IPS-15b (cell line): ENCODE measurements around the gene MLYCD.

Experiments used
- H3K27me3 ChIP-seq: one replicate; pipeline ENCODE4 v1.6.1; 2013; ENCODE audit warnings: low read length; ENCODE audit not compliant: control insufficient read depth, insufficient read depth
- H3K36me3 ChIP-seq: one replicate; pipeline ENCODE4 v1.6.1; 2013; ENCODE audit warnings: low read length; ENCODE audit not compliant: control insufficient read depth, insufficient read depth
- H3K4me1 ChIP-seq: one replicate; pipeline ENCODE4 v1.6.1; 2013; ENCODE audit warnings: mild to moderate bottlenecking, low read length; ENCODE audit not compliant: control insufficient read depth, insufficient read depth
- H3K4me3 ChIP-seq: one replicate; pipeline ENCODE4 v1.5.1; 2013; ENCODE audit warnings: low read depth, low read length
- H3K9ac ChIP-seq: one replicate; pipeline ENCODE4 v1.6.1; 2013; ENCODE audit warnings: low read depth, mild to moderate bottlenecking, low read length
- H3K9me3 ChIP-seq: one replicate; pipeline ENCODE4 v1.6.1; 2013; ENCODE audit warnings: mild to moderate bottlenecking, low read length; ENCODE audit not compliant: control insufficient read depth, insufficient read depth

MLYCD gene

GRCh38 chr16:83972256-83973008 lies 73.5 kb downstream of the MLYCD start:
- Histone ChIP-seq H3K4me3 (no peak overlapping the region), H3K9ac (no peak overlapping the region)

DNA sequence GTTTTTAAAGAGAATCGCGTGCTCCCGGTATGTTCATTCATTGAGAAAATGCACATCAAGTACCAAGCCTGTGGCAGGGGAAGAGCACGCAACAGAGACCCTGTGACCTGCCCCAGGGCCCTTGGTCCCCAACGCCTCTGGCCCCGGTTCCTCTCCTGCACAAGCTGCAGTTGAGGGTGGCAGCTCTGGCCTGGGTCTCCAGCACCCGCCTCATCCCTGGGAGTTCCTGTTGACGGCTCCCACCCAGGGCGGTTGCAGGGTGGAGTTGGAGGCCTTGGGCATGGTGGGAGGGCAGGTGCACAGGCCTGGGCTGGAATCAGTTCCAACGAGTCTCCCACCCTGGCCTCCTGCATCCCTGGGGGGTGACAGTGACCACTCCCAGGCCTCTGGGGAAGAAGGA lies 74.2 kb downstream of the MLYCD start:
- H3K4me3 ChIP-seq: no peak overlapping the region
- H3K9me3 ChIP-seq: no peaks in the 10 kb centered on the region
- H3K36me3 ChIP-seq: no peaks in the 10 kb centered on the region
- H3K9ac ChIP-seq: no peak overlapping the region
- H3K4me1 ChIP-seq: no peaks in the 10 kb centered on the region
- peaks cover 5% of the 10 kb centered on the region for H3K27me3 ChIP-seq

More at GRCh38 chr16:83972256-83973008, 73.5 kb downstream of the MLYCD start:
- Histone ChIP-seq H3K9me3 (no peaks in the 10 kb centered on the region), H3K4me1 (no peaks in the 10 kb centered on the region), H3K27me3 (peaks cover 5% of the 10 kb centered on the region), H3K36me3 (no peaks in the 10 kb centered on the region)

- H3K9ac ChIP-seq: no peak overlapping the region
- peaks cover 5% of the 10 kb centered on the region for H3K27me3 ChIP-seq
- H3K4me3 ChIP-seq: no peak overlapping the region
- H3K36me3 ChIP-seq: no peaks in the 10 kb centered on the region
- H3K4me1 ChIP-seq: no peaks in the 10 kb centered on the region
- no peaks in the 10 kb centered on the region for H3K9me3 ChIP-seq
These were observed 74.9 kb downstream of the MLYCD start for GRCh38 chr16:83973581-83974385.

DNA sequence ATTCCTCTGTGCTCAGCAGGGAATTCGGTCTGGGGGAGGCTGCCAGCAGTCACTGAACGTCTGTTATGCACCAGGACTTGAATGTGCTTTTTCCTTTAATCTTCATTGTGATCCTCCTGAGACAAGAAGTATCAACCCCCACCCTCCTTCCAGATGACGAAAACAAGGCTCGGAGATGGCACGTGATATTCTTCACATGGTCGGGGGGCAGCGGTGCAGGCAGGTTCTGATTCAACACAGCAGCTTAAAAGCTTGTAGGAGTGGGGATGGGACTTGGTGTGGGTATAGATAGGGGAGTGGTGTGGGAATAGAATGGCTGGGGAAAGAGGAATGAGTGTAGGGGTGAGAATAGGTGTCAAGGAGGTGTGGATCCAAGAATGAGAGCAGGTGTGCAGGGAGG lies 75.6 kb downstream of the MLYCD start:
- H3K4me3 ChIP-seq: no peak overlapping the region
- H3K9ac ChIP-seq: no peak overlapping the region
- H3K27me3 ChIP-seq: peaks cover 2% of the 10 kb centered on the region
- H3K4me1 ChIP-seq: peaks cover 4% of the 10 kb centered on the region
- H3K36me3 ChIP-seq: no peaks in the 10 kb centered on the region
- H3K9me3 ChIP-seq: no peaks in the 10 kb centered on the region

DNA sequence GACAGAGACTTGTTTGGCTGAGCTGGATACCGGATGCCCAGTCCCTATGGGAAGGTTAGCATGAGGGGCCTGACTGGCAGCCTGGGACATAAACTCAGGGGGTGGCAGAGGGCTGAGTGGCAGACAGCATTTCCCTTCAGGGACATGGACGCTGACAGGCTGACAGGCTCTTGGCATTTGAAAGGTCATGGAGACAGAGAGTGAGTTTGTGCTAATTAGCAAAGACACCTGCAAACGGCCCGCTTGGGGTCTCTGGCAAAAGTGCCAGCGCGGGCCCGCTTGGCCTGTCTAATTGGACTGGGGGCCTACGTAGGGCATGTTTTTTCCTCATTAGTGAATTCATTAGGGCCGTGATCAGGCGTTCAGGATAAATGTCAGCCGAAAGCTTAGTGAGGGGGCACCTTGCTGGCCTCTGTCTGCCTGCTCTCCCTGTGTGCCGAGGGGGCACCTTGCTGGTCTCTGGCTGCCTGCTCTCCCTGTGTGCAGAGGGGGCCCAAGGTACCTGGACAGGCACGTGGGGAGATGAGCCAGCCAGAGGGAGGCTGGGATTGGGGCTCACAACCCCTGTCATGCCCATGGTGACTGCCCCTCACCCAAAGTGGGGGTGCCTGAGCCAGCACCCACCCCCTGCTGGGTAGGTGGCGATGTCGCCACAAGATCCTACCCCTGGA lies 76.8 kb downstream of the MLYCD start:
- H3K4me1 ChIP-seq: peaks cover 4% of the 10 kb centered on the region
- no peaks in the 10 kb centered on the region for H3K9me3 ChIP-seq
- no peaks in the 10 kb centered on the region for H3K27me3 ChIP-seq
- no peak overlapping the region for H3K4me3 ChIP-seq
- no peak overlapping the region for H3K9ac ChIP-seq
- H3K36me3 ChIP-seq: no peaks in the 10 kb centered on the region
